Heart left ventricle (tissue), 13 donors: ENCODE measurements around the gene STIL.

Source experiments
- CTCF ChIP-seq, 12 donors: fragments of 200-600 bp; sonication (generic) in 4 of 12; IDR thresholded peaks; one replicate each; pipeline versions ENCODE4 v1.5.0 to v1.8.0; 2018 to 2022; ENCODE audit warnings: antibody characterized with exemption in 12 of 12, mild to moderate bottlenecking in 5 of 12
- POLR2A ChIP-seq, 2 donors: fragments of 450-650 bp; IDR thresholded peaks; one replicate each; pipeline ENCODE4 v1.6.1; 2017; ENCODE audit warnings: antibody characterized with exemption in 2 of 2, mild to moderate bottlenecking in 2 of 2, moderate library complexity in 2 of 2
- donor health status: ischemic (EF 13 %, LVEDD 7.1; RV severe dilation, severe dysfunction).
- donor health status: DM: no; HTN: yes; CAD: no.
- donor health status: DM: no; HTN: no; CAD: no.
- donor health status: ischemic (EF 25% LVEDD 6.9; RV normal size, moderate dysfunction).
- donor health status: ischemic (EF 25% LVEDD 5.7; RV mildly dilated, moderate dysfunction).
- donor health status: ischemic (EF 35%, LVEDD 5.7; RV mildly dilated, moderate dysfunction).
- donor health status: nonischemic (EF 11% LVEDD 7.7; RV severe dilation, severe dysfunction).
- donor health status: DM: yes; HTN: yes; CAD: no.
- donor health status: PGD.
- donor health status: ischemic (EF 29% LVEDD 5.4; RV normal size, mild dysfunction).
- donor health status: nonischemic (EF 23%, LVEDD 6.1; RV moderate dilation, normal function).

GRCh38 chr1:47325528-47325927, 11.6 kb upstream of the STIL start:
- no peak for TF ChIP-seq CTCF (IDR thresholded peaks at IDR 0.05)
- no peak for TF ChIP-seq POLR2A (IDR thresholded peaks at IDR 0.05)
